LNCAP (cell line): ENCODE results near the gene FAAP100.

ENCODE experiments used
- TF ChIP-seq, protein P1 (sequence below): fragments of 450-650 bp; IDR thresholded peaks from 2 replicates; pipeline ENCODE4 v1.5.1; 2017; ENCODE audit warnings: mild to moderate bottlenecking

Gene FAAP100, protein sequence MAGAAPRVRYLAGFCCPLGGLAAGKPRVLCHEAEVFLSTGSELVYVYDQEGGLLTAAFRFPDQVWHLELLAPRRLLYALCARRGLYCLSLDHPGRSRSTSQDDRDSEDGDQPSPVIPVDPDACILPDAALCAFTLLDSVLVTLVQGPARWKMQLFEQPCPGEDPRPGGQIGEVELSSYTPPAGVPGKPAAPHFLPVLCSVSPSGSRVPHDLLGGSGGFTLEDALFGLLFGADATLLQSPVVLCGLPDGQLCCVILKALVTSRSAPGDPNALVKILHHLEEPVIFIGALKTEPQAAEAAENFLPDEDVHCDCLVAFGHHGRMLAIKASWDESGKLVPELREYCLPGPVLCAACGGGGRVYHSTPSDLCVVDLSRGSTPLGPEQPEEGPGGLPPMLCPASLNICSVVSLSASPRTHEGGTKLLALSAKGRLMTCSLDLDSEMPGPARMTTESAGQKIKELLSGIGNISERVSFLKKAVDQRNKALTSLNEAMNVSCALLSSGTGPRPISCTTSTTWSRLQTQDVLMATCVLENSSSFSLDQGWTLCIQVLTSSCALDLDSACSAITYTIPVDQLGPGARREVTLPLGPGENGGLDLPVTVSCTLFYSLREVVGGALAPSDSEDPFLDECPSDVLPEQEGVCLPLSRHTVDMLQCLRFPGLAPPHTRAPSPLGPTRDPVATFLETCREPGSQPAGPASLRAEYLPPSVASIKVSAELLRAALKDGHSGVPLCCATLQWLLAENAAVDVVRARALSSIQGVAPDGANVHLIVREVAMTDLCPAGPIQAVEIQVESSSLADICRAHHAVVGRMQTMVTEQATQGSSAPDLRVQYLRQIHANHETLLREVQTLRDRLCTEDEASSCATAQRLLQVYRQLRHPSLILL

DNA sequence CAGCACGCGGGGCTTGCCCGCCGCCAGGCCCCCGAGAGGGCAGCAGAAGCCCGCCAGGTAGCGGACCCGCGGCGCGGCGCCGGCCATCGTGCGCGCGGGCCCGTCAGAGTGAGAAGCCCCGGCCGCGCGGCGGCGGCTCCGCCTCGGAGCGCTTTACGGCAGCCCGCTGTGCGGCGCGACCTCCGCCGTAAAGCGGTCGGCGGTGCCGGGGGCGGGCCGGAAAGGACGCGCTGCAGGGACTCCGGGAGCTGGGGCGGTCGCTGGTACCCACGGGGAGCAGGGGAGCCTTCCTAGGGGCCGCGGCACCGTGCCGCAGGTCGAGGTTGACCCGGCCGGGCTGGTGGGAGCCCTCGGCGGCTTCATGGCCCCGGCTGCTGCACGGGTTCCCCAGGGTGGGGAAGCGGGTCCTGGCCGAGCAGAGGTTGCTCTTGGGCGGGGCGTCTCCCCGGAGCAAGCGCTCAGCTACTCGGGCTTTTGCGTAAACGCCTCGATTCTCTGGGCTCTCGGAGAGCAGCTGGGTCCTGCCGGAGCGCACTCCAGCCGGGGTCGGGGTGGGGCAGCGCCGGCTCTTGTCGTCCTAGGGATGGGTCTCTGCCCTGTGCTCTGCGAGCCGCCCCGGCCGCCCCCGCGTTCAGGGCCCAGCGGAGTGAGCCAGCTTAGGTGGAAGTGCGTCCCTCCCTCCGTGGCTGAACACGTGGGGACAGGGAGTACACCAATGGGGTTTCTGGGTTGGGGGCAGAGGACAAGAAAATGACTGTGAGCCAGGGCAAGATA lies at the start of gene FAAP100:
FAAP100 (minus strand) TSS at position 110 of the 774 bp plus-strand sequence; CDS start at position 87, 23 bp downstream.
- TF ChIP-seq, protein P1, sequence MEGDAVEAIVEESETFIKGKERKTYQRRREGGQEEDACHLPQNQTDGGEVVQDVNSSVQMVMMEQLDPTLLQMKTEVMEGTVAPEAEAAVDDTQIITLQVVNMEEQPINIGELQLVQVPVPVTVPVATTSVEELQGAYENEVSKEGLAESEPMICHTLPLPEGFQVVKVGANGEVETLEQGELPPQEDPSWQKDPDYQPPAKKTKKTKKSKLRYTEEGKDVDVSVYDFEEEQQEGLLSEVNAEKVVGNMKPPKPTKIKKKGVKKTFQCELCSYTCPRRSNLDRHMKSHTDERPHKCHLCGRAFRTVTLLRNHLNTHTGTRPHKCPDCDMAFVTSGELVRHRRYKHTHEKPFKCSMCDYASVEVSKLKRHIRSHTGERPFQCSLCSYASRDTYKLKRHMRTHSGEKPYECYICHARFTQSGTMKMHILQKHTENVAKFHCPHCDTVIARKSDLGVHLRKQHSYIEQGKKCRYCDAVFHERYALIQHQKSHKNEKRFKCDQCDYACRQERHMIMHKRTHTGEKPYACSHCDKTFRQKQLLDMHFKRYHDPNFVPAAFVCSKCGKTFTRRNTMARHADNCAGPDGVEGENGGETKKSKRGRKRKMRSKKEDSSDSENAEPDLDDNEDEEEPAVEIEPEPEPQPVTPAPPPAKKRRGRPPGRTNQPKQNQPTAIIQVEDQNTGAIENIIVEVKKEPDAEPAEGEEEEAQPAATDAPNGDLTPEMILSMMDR, result no peak

DNA sequence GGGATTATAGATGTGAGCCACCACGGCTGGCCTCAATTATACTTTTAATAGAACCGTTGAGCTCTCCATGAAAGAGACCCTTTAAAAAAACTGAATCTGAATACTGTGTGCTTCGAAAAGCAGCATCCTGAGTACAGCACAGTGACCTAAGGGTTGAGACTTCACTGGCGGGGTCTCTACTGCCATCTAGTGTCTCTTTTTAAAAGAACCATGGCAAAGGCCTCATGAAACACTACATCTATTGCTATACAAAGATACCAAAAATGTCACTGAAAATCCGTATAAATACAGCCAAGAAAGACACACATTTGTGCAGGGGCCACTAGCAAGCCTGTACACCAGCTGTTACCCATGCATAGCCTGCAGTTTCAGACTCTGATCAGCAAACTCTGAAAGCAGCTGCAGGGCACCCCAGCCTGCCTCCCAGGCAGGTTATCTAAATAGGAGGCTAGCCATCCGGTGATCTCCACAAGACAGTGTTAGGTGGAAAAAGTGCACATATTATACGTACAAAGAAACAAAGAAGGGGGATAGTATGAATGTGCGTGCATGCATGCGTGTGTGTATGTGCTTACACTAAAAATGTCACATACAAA lies 49.5 kb upstream of the FAAP100 start:
- TF ChIP-seq, protein P1, result peak; percentile 73

DNA sequence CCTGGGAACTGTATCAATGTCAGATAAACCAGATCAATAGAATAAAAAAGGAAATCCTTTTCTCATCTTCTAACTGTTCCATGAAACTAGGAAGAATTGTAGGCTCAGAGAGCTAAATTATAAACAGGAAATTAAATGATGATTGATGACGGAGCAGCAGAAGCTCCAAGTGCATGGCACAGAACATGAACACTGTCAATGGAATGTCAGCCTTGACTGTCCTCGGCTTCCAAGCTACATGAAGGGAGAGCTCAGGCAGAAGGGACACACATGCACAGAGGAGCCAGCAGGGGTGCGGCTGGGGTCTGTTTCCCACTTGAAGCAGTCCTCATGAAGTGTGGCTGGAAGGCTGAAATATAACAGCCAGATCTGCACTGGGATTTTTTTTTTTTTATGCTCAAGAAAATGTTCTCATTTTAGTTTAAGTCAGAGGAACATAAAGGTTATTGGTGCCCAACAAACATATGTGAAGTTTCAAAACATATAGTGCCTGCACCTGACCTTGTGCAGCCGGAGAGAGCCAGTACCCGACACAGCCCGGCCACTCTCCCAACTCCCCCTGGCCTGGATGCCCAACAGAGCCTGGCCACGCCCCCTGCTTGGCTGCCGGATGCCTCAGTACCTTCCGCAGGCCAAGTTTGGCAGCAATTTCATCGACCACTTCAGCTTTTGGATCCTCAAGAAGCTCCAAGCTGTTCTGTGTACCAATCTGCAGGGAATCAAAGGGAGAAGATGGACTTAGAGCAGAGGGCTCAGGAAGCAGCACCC lies 47.8 kb upstream of the FAAP100 start:
- TF ChIP-seq, protein P1, result no peak

DNA sequence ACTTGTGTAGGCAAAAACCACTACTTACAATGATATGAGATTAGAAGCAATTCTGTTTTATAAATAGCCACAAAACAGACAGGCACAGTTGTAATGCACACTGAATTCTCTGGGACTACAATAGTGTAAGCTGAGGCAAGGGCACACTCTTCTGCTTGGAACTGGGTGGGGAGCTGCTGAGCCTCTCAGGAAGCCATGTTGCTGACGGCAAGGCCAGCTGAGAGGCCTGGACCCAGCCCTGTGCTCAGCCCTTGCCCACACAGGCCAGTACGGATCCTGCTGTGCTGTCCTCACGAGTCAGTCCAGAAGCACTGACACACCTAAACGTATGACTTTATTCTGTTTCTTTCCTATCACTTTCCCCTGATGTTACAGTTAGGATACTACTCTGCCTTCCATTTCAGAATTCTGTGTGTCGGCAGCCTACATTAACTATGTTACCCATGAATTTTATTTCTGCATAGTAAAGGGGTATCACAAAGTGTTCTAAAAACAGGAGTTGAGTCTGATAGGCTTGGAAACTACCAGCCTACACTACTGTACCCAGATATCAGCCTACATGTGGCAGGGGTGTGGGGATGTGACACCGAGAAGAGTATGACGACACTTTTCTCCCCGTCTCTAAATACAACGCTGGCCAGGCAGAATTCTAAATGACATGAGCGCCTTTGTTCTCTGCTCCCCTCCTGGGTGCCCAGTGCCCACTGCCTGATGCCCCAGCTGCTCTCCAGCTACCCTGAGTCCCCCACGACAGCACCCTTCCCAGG lies 41.1 kb upstream of the FAAP100 start:
- TF ChIP-seq, protein P1, result no peak

DNA sequence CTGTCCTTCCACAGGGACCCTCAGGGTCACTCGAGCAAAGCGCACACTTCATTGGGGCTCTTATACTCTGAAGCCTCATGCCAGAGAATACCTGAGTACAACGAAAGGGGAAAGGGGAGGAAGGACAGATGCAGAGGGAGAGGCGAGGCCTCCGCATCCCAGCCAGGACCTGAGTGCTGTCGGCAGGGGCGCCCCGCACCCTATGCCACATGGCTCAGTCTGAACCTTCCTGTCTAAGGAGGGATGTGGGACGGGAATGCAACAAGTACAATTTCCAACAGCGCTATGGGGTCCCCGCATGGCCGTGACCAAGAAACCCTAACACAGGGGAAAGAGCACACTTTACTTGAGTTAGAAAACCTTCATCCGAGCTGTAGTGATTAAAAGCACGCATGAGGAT lies 39.8 kb upstream of the FAAP100 start:
- TF ChIP-seq, protein P1, result no peak

DNA sequence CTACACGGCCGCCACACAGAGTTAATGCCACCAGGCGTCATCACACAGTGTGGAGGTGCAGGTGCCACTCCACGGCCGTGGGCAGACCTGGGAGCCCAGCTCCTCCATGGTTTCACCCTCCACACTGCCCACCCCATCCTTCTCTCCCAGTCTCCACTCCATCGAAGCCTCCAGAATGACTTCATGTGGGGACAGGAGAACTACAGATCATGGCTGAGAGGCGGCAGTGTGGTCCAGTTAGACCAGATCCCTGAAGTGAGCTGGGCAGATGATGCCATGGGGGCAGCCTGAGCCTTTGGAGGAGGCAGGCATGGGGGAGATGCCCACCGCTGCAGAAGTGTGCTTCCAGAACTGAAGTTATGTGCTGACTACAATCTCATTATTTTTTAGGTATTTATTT lies 38.0 kb upstream of the FAAP100 start:
- TF ChIP-seq, protein P1, result no peak
